Activated naive CD4-positive, alpha-beta T cell treated with anti-CD3 and anti-CD28 coated beads for 36 hours (primary cell): Measurements from ENCODE around the gene UBE2G1. TPM values are rescaled to one million over a fixed set of nuclear protein-coding genes. Genes with fewer than 3 reads are reported as not detected.
"Not testable (repeated sequence)": the region's sequence is repeated elsewhere in the genome, so short reads cannot be mapped to it uniquely, and the experiment has no call there.

ENCODE experiments used
- CTCF ChIA-PET: fragments of 350-600 bp; sonication (Branson Sonifier 250); formaldehyde crosslinking; loops from one replicate; lab custom pipeline; 2021; ENCODE audit warnings: antibody characterized with exemption; lab: Charles Lee
- DNase-seq: peaks from one replicate; pipeline ENCODE4 v3.0.0-alpha.2; 2020
- H3K27ac Mint-ChIP-seq: one replicate; pipeline ENCODE4 v1.8.0; 2021; ENCODE audit warnings: mild to moderate bottlenecking, mixed read lengths
- H3K27me3 Mint-ChIP-seq: one replicate; pipeline ENCODE4 v1.8.0; 2021; ENCODE audit warnings: low read depth, mixed read lengths
- H3K36me3 Mint-ChIP-seq: one replicate; pipeline ENCODE4 v1.8.0; 2021; ENCODE audit warnings: low read depth, mixed read lengths
- H3K4me1 Mint-ChIP-seq: one replicate; pipeline ENCODE4 v1.8.0; 2021; ENCODE audit warnings: low read depth, mixed read lengths
- H3K4me3 Mint-ChIP-seq: one replicate; pipeline ENCODE4 v1.8.0; 2021; ENCODE audit warnings: mild to moderate bottlenecking, moderate library complexity, mixed read lengths
- H3K9me3 Mint-ChIP-seq: one replicate; pipeline ENCODE4 v1.8.0; 2021; ENCODE audit warnings: mixed read lengths
- intact Hi-C: fragments of 100-400 bp; cut with micrococcal nuclease; formaldehyde crosslinking; loops from one replicate; pipeline ENCODE4 v1.15.1; 2023
- total RNA-seq, 2 experiments: library from RNA; stranded (reverse); gene quantifications; one replicate each; pipeline ENCODE4 v1.2.3, GENCODE V29; 2021

UBE2G1 gene
- total RNA-seq, 2 experiments from 2014 or later: 33.3 to 36.1 TPM

DNA sequence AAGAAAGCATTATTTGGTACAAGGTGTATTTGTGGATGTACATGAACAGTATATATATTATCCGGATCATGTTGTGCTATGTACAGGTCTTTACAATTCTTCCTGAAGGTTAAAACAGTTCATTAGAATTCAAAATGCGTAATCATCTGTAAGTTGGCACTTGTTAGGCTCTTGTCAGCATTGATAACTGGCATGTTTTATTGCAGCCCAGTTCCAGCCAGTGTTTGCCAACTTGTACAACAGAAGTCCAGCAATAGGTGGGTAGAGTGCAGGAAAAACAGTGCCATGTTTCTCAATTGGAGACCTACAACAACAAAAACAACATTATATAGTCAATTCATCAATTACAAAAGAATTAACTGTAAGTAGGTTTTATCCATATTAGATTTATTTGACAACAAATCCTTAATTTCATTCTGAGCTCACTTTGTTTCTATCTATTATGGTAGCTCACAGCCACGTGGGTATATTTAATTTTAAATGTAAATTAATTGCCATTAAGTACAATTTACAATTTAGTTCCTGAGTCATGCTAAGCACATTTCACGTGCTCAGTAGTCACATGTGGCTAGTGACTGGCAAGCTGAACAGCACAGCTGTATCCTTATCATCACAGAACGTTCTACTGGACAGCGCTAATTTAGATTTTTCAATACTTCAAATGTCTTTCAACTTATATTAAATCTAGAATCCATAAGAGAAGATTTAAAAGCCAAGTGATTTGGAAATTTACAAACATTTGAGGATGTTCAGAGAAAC lies 94.1 kb downstream of the UBE2G1 start:
- intact Hi-C loops: no loop called here
- Mint-ChIP-seq H3K9me3 (no peaks in the 10 kb centered on the region), H3K4me3 (no peak overlapping the region), H3K27me3 (no peaks in the 10 kb centered on the region), H3K27ac (peak overlapping the region; percentile 20), H3K4me1 (no peaks in the 10 kb centered on the region), H3K36me3 (no peaks in the 10 kb centered on the region)
- CTCF ChIA-PET: interaction anchor here (0.9 kb wide), 1 partner anchor 143 kb away, joined by 3 read pairs; no protein-coding TSS in a partner anchor
- DNase-seq: no peak

DNA sequence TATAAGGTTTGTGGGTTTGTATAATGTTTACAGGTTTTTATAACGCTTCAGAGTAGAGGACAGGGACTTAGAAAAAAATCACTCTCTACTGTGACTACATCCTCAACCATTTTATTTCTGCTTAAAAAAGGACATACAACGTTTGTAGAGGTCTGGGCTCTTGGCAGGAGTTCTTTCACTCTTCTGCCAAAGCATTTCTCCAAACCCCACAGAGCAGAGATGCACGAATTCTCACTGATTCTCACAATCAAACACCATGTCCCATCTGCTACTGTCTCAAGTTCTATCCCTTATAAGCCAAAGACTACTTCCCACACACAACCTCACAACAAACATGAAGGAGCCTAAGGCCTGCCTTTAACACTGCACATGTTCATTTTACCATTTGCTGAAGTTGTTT lies 95.7 kb downstream of the UBE2G1 start:
- H3K9me3 Mint-ChIP-seq: no peaks in the 10 kb centered on the region
- no peaks in the 10 kb centered on the region for H3K36me3 Mint-ChIP-seq
- no peak for DNase-seq
- H3K4me3 Mint-ChIP-seq: no peak overlapping the region
- intact Hi-C loops: no loop called here
- no peaks in the 10 kb centered on the region for H3K27me3 Mint-ChIP-seq
- no peaks in the 10 kb centered on the region for H3K4me1 Mint-ChIP-seq
- H3K27ac Mint-ChIP-seq: no peak overlapping the region
- CTCF ChIA-PET: interaction anchor here (0.5 kb wide), 1 partner anchor 102 kb away, joined by 5 read pairs; no protein-coding TSS in a partner anchor

DNA sequence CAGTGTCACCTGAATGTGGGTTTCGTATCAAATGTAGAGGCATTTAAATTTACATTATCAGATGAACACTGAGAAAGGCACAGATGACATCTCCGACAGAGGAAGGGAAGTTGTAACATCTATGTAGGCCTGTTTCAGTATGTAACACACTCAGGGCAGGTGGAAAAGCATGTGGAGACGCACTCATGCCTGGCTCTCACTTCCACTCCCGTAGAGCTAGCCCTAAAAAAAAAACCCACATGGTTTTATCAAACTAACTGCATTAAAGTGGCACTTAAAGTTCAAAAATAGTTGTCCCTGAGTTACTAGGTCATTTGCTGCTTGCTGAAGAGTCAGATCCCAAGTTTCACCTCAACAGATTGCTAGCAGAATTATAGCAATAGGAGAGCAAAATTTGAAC lies 96.6 kb downstream of the UBE2G1 start:
- intact Hi-C loops: no loop called here
- CTCF ChIA-PET: interaction anchor here (0.6 kb wide), 1 partner anchor 13 kb away, joined by 3 read pairs; no protein-coding TSS in a partner anchor
- H3K9me3 Mint-ChIP-seq: no peaks in the 10 kb centered on the region
- H3K27me3 Mint-ChIP-seq: no peaks in the 10 kb centered on the region
- no peaks in the 10 kb centered on the region for H3K36me3 Mint-ChIP-seq
- H3K4me1 Mint-ChIP-seq: peaks cover 2% of the 10 kb centered on the region
- DNase-seq: no peak
- no peak overlapping the region for H3K4me3 Mint-ChIP-seq
- no peak overlapping the region for H3K27ac Mint-ChIP-seq

DNA sequence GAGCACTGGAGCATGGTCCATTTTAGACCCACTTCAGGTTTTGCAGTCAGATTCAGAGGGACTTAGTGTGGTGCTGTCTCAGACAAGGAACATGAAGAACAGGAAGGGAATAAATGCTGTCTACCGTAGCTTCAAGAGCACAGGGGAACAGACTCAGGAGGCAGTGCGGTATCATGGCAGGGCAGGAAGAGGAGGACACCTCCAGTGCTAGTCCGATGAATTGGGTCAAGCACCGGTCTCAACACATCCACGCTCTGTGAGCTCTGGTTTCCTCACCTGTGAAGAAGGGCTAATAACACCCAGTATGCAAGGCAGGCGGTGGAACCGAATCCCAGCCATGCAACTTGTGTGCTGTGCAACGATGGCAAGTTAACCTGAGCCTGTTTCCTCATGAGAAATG lies 99.1 kb downstream of the UBE2G1 start:
- Mint-ChIP-seq H3K36me3 (peaks cover 1% of the 10 kb centered on the region), H3K9me3 (no peaks in the 10 kb centered on the region), H3K4me3 (no peak overlapping the region), H3K27ac (no peak overlapping the region), H3K4me1 (peaks cover 19% of the 10 kb centered on the region), H3K27me3 (no peaks in the 10 kb centered on the region)
- CTCF ChIA-PET: no interaction called here
- intact Hi-C loops: no loop called here
- DNase-seq: no peak

DNA sequence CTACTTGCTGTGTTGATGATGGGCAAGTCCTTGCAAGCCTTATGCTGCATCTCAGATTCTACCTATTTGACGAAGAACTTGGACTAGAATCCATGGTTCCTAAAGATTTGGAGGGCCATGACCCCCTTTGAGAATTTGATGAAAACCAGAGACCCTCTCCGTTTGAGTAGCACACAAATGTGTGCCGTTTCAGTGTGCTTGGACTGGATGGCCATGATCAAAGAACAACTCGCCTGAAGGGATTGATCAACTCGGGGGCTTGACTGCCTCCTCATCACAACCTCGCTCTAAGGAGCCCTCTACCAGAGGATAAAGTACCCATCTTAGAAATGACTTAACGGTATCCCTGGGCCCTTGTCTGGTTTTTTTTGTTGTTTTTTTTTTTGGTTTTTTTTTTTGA lies 99.9 kb downstream of the UBE2G1 start:
- peaks cover 28% of the 10 kb centered on the region for H3K4me1 Mint-ChIP-seq
- CTCF ChIA-PET: no interaction called here
- H3K27ac Mint-ChIP-seq: no peak overlapping the region
- H3K4me3 Mint-ChIP-seq: no peak overlapping the region
- H3K36me3 Mint-ChIP-seq: peaks cover 5% of the 10 kb centered on the region
- H3K9me3 Mint-ChIP-seq: no peaks in the 10 kb centered on the region
- no peaks in the 10 kb centered on the region for H3K27me3 Mint-ChIP-seq
- DNase-seq: no peak
- intact Hi-C loops: no loop called here

DNA sequence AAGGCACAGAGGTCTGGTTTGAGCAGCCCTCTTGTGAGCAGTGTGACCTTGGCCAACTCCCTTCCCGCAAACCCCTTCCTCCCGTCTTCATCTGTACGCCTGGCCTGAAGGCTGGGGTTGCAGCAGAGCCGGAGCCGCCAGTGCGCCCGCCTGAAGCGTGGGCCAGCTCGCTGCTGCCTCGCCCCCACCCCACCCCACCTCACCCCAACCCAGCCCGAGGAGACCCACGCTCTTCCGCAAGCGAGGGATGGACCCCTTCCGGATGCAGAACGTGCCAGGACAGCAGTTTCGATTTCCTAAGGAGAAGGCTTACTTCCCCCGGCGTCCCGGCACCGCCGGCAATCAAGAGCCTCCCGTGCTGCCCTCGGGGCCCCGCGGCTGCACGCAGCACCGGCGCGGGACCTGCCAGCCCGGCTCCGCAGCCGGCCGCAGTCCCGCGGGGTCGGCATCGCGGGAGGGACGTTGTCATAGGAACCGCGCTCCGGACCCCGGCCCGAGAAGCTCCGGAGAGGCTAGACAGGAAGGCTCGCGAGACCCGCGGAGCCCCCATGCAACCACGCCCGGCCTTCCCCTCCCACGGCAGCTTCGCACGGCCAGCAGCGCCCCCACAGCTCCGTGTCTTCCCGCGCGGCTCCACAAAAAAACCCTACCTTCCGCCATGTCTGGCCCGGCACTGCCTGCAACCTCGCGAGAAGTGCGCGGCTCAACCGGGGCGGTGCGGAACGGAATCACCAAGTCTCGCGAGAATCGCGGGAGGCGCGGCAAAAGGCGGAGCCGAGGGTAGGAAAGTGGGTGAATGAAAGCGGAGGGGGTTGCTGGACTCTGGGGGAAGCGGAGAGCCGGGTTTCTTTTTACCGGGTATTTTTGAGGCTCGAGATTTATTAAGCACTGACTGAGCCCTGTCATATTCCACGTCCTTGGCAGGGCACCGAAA lies 102.9 kb downstream of the UBE2G1 start, which contains the start of gene ANKFY1:
Gene ANKFY1, minus strand, starts transcription at position 698 of the 934 bp plus-strand sequence. Its CDS starts 38 bp downstream, at position 660.
- Mint-ChIP-seq H3K4me3 (peak within 1 kb of the TSS; percentile 89), H3K36me3 (peaks cover 16% of the 10 kb centered on the region), H3K4me1 (peaks cover 34% of the 10 kb centered on the region), H3K27me3 (no peaks in the 10 kb centered on the region), H3K9me3 (peaks cover 8% of the 10 kb centered on the region), H3K27ac (peak within 1 kb of the TSS; percentile 83)
- intact Hi-C loops: loop anchor here (1.0 to 5.0 kb wide), 3 partner anchors 46 to 120 kb away; partner anchors contain the start of genes CYB5D2, UBE2G1 and ZZEF1
- peak; percentile 99 for DNase-seq
- CTCF ChIA-PET: no interaction called here

DNA sequence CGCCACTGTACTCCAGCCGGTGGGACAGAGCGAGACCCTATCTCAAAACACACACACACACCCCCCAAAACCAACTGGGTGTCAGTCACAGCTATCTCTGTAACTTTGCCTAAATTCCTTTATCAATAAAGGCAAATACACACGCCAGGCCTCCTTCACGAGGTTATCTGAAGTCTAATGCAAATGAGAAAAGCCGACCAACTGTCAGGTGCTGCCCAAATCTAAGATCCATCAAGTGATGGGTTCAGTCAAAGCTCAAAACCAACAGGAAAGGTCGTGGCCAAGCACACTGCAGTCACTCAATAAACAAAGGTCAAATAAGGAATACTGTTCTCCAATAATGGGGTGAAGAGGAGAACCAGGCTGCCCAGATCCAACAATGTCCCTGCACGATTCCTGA lies 103.8 kb downstream of the UBE2G1 start:
- no peak for DNase-seq
- Mint-ChIP-seq H3K4me3 (peak overlapping the region; percentile 89), H3K9me3 (peaks cover 9% of the 10 kb centered on the region), H3K27me3 (no peaks in the 10 kb centered on the region), H3K4me1 (peaks cover 37% of the 10 kb centered on the region), H3K36me3 (peaks cover 20% of the 10 kb centered on the region), H3K27ac (no peak overlapping the region)
- intact Hi-C loops: loop anchor here (1.0 to 5.0 kb wide), 2 partner anchors 45 to 104 kb away; partner anchors contain the start of gene UBE2G1
- CTCF ChIA-PET: no interaction called here

DNA sequence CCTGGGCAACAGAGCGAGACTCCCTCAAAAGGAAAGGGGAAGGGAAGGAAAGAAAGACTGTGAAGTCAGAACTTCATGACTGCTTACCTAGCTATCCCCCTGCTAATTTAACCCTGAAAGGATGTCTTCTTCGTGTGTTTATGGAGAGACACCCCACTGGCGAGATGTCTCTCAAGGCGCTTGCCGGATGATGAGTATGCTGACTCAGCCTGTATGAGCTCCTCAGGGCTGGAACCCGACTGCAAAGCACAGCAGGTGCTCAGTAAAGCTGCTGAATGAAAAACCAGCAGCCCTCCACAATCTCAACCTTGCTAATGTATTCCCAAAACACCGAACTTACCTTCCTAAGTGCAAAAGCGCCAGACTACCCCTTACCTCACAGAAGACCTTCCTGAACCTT lies 105.0 kb downstream of the UBE2G1 start:
- Mint-ChIP-seq H3K36me3 (peaks cover 27% of the 10 kb centered on the region), H3K4me1 (peaks cover 49% of the 10 kb centered on the region), H3K9me3 (peaks cover 9% of the 10 kb centered on the region), H3K27ac (no peak overlapping the region), H3K27me3 (no peaks in the 10 kb centered on the region), H3K4me3 (peak overlapping the region; percentile 20)
- intact Hi-C loops: loop anchor here (5.0 kb wide), 1 partner anchor 44 kb away; no protein-coding TSS in a partner anchor
- DNase-seq: no peak
- CTCF ChIA-PET: interaction anchor here (0.9 to 1.8 kb wide), 2 partner anchors 14 to 51 kb away, joined by 3 to 5 read pairs; no protein-coding TSS in a partner anchor

DNA sequence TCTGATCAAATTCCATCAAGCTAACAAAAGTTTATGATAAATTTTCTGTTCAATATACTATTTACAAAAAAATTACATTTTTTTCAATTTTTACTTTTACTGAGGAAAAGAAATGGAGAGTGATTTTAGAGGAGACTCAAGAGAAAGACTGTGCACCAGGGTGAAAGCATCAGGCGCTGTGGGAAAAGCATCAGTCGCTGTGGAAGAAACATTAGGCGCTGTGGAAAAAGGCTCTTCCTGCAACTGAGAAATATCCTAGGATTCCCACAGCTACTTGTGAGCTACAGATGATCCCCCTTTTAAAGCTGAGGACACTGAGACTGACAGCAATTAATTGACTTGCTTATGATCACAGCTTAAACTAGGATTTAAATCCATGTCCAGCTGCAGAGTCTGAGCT lies 107.6 kb downstream of the UBE2G1 start:
- H3K27me3 Mint-ChIP-seq: no peaks in the 10 kb centered on the region
- no peak overlapping the region for H3K4me3 Mint-ChIP-seq
- CTCF ChIA-PET: interaction anchor here (0.6 to 1.1 kb wide), 3 partner anchors 18 to 146 kb away, joined by 3 read pairs; no protein-coding TSS in a partner anchor
- no peak for DNase-seq
- H3K9me3 Mint-ChIP-seq: peaks cover 9% of the 10 kb centered on the region
- intact Hi-C loops: no loop called here
- peaks cover 31% of the 10 kb centered on the region for H3K36me3 Mint-ChIP-seq
- peaks cover 45% of the 10 kb centered on the region for H3K4me1 Mint-ChIP-seq
- no peak overlapping the region for H3K27ac Mint-ChIP-seq

DNA sequence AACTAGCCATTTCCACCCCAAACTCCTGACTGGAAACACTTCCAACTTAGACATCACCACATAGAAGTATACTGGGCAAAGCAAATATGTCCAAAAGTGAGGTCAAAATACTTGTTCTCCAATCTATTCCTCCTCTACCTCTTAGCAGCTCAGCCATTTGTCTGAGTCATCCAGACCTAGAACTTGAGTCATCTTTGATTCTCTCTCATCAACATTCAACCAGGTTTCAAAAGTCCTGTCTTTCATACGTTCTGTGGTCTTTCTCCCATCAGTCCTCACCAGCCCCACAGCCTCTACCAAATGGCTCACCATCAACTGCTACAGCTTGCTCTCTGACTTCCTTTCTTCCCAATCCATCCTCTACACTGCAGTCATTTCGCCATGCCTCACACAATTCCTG lies 109.5 kb downstream of the UBE2G1 start:
- no peak overlapping the region for H3K4me3 Mint-ChIP-seq
- H3K4me1 Mint-ChIP-seq: peaks cover 40% of the 10 kb centered on the region
- CTCF ChIA-PET: interaction anchor here (0.6 to 1.5 kb wide), 4 partner anchors 12 to 50 kb away, joined by 3 read pairs; no protein-coding TSS in a partner anchor
- H3K9me3 Mint-ChIP-seq: peaks cover 9% of the 10 kb centered on the region
- H3K27me3 Mint-ChIP-seq: no peaks in the 10 kb centered on the region
- H3K27ac Mint-ChIP-seq: no peak overlapping the region
- no peak for DNase-seq
- intact Hi-C loops: no loop called here
- peaks cover 30% of the 10 kb centered on the region for H3K36me3 Mint-ChIP-seq

DNA sequence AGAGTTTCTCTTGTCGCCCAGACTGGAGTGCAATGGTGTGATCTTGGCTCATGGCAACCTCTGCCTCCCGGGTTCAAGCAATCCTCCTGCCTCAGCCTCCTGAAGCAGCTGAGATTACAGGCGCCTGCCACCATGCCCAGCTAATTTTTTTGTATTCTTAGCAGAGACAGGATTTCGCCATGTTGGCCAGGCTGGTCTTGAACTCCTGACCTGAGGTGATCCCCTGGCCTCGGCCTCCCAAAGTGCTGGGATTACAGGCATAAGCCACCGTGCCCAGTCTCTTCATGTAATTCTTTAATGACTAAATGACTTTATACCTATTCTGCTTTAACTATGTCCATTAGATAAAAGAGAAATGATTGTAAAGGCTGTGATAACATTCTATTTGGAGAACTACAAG lies 111.2 kb downstream of the UBE2G1 start:
- H3K9me3 Mint-ChIP-seq, H3K27ac Mint-ChIP-seq, intact Hi-C loops, H3K4me3 Mint-ChIP-seq, DNase-seq, H3K27me3 Mint-ChIP-seq: not testable (repeated sequence)
- Mint-ChIP-seq H3K4me1 (peaks cover 41% of the 10 kb centered on the region), H3K36me3 (peaks cover 22% of the 10 kb centered on the region)
- CTCF ChIA-PET: interaction anchor here (0.6 kb wide), 1 partner anchor 24 kb away, joined by 4 read pairs; no protein-coding TSS in a partner anchor

DNA sequence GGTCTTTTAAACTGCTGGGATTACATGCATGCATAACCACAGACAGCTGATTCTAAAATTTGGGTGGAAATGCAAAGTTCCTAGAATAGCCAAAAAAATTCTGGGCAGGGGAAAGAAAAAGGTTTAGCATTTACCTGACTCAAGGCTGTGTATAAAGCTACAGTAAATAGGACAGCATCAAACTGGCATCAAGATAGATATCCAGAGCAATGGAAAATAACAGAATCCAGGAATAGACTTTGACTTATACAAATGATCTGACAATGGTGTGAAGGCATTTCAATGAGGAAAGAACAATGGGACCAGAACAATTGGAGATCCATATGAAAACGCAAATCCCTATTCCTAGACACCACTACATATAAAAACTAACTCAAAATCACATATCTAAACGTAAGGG lies 115.6 kb downstream of the UBE2G1 start:
- no peak overlapping the region for H3K27ac Mint-ChIP-seq
- intact Hi-C loops: no loop called here
- no peak overlapping the region for H3K4me3 Mint-ChIP-seq
- H3K9me3 Mint-ChIP-seq: no peaks in the 10 kb centered on the region
- CTCF ChIA-PET: interaction anchor here (0.7 to 1.5 kb wide), 3 partner anchors 30 to 148 kb away, joined by 3 to 4 read pairs (median 4); no protein-coding TSS in a partner anchor
- no peaks in the 10 kb centered on the region for H3K27me3 Mint-ChIP-seq
- peaks cover 45% of the 10 kb centered on the region for H3K4me1 Mint-ChIP-seq
- H3K36me3 Mint-ChIP-seq: peaks cover 2% of the 10 kb centered on the region
- no peak for DNase-seq
